Prostate gland (tissue), 2 donors: ENCODE data around the gene PDZD7. TPM values are rescaled to one million over a fixed set of nuclear protein-coding genes. Genes with fewer than 3 reads are reported as not detected.
A peak's percentile ranks its signal among the peaks of the same experiment; 100 is the strongest.

Source experiments
- DNase-seq: peaks from one replicate; pipeline ENCODE4 v3.0.0-alpha.2; 2019; ENCODE audit warnings: low spot score
- H3K27ac ChIP-seq, 2 donors: fragments of 200-600 bp; sonication (generic); 2 replicates each; pipeline ENCODE4 v1.5.1; 2017 to 2019
- H3K27me3 ChIP-seq: fragments of 200-600 bp; sonication (generic); replicated peaks from 2 replicates; pipeline ENCODE4 v1.5.1; 2019; ENCODE audit not compliant: insufficient read depth
- H3K36me3 ChIP-seq, 2 donors: fragments of 200-600 bp; sonication (generic); 1 replicate in 1 of 2; 2 replicates in 1 of 2; pipeline versions ENCODE4 v1.5.1 to v1.8.1; 2017 to 2019
- H3K4me1 ChIP-seq: fragments of 200-600 bp; sonication (generic); replicated peaks from 2 replicates; pipeline ENCODE4 v1.5.1; 2019
- H3K4me3 ChIP-seq, 2 donors: fragments of 200-600 bp; sonication (generic); 2 replicates each; pipeline ENCODE4 v1.5.1; 2017 to 2019
- H3K9me3 ChIP-seq: fragments of 200-600 bp; sonication (generic); 2 replicates; pipeline ENCODE4 v1.5.1; 2017
- POLR2A ChIP-seq: fragments of 450-650 bp; IDR thresholded peaks from one replicate; pipeline ENCODE4 v1.6.1; 2016; ENCODE audit warnings: antibody characterized with exemption, mild to moderate bottlenecking
- POLR2AphosphoS5 ChIP-seq: sonication (generic); formaldehyde crosslinking; IDR thresholded peaks from one replicate; pipeline ENCODE4 v1.6.1; 2017; ENCODE audit warnings: antibody characterized with exemption
- WGBS: methylation state at CpG from one replicate; pipeline ENCODE4 v1.1.5; 2018; 5-methylcytosine and 5-hydroxymethylcytosine counted together
- intact Hi-C: fragments of 100-400 bp; cut with DNase I; formaldehyde crosslinking; loops from one replicate; pipeline ENCODE4 v1.14.2; 2022
- total RNA-seq, 2 donors: library from RNA; depleted of rRNA; stranded (reverse); fragments of >200 nt; gene quantifications; one replicate each; pipeline ENCODE4 v1.1.0, GENCODE V29; 2016
- TF ChIP-seq, protein P1 (sequence below), 4 experiments: fragments of 200-600 bp in 2 of 4; fragments of 450-650 bp in 2 of 4; sonication (generic) in 2 of 4; IDR thresholded peaks; 1 replicate in 3 of 4; 2 replicates in 1 of 4; pipeline ENCODE4 v1.5.1; 2016 to 2019; ENCODE audit warnings: antibody characterized with exemption in 4 of 4, mild to moderate bottlenecking in 2 of 4, moderate library complexity in 2 of 4

The PDZD7 gene
- 1 to 10 TPM in 1 of 2 donors, under 1 TPM in 1; 0.82 to 1.5 TPM for total RNA-seq

- peak; percentile 95 for DNase-seq
- peaks cover 0 to 4% of the 10 kb centered on the region in 2 donors for H3K36me3 ChIP-seq
- H3K9me3 ChIP-seq, result no peaks in the 10 kb centered on the region
- peak within 1 kb of the TSS; percentile 70 to 75 for H3K4me3 ChIP-seq
- H3K27ac ChIP-seq, result peak within 1 kb of the TSS; percentile 97
- TF ChIP-seq POLR2A (peak; percentile 82), POLR2AphosphoS5 (peak; percentile 94)
- TF ChIP-seq, protein P1, sequence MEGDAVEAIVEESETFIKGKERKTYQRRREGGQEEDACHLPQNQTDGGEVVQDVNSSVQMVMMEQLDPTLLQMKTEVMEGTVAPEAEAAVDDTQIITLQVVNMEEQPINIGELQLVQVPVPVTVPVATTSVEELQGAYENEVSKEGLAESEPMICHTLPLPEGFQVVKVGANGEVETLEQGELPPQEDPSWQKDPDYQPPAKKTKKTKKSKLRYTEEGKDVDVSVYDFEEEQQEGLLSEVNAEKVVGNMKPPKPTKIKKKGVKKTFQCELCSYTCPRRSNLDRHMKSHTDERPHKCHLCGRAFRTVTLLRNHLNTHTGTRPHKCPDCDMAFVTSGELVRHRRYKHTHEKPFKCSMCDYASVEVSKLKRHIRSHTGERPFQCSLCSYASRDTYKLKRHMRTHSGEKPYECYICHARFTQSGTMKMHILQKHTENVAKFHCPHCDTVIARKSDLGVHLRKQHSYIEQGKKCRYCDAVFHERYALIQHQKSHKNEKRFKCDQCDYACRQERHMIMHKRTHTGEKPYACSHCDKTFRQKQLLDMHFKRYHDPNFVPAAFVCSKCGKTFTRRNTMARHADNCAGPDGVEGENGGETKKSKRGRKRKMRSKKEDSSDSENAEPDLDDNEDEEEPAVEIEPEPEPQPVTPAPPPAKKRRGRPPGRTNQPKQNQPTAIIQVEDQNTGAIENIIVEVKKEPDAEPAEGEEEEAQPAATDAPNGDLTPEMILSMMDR (IDR thresholded peaks at IDR 0.05), result peak in 1 of 4 experiments; percentile 32
- peaks cover 16% of the 10 kb centered on the region for H3K4me1 ChIP-seq
- 1% methylated on average over 32 of the region's 38 CpGs for WGBS
- intact Hi-C loops, result loop anchor here (5.0 kb wide), 1 partner anchor 36 kb away; no protein-coding TSS in a partner anchor
- no peaks in the 10 kb centered on the region for H3K27me3 ChIP-seq
Measured at GRCh38 chr10:101031128-101031795, at the start of gene PDZD7, which contains the start of gene SFXN3. TSS of gene PDZD7 (minus strand) at chr10:101031129. CDS start at chr10:101030219, 910 bp downstream. TSS of gene SFXN3 (plus strand) at chr10:101031234. CDS start at chr10:101034695, 3,461 bp downstream.

DNA sequence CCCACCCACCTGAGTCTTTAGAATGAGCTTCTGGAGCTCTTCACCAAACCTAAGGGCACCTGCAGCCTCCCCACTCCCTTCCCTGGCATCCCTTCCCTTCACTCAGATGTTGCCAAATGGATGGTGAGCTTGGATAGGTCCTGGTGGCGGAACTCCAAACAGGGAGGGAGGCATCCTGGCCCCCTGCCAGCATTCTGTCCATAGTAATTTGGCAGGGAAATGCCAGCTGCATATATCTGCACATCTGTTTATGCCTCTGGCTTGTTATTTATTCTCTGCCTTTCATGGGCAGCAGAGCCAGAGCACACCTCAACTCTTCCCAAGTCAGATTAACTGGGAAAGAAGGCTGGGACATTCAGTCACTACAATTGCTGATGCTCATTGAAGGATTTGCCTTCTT, 48.9 kb upstream of the PDZD7 start:
- intact Hi-C loops, result no loop called here
- Histone ChIP-seq H3K4me3 (no peak overlapping the region), H3K27me3 (no peaks in the 10 kb centered on the region), H3K4me1 (no peaks in the 10 kb centered on the region), H3K9me3 (no peaks in the 10 kb centered on the region), H3K27ac (no peak overlapping the region), H3K36me3 (no peaks in the 10 kb centered on the region)
- DNase-seq, result no peak
- WGBS, result 64% methylated on average over 1 of the region's 1 CpG
- TF ChIP-seq, protein P1 (IDR thresholded peaks at IDR 0.05), result no peak
- TF ChIP-seq POLR2AphosphoS5 (no peak), POLR2A (no peak)

GRCh38 chr10:101076630-101077029, 45.7 kb upstream of the PDZD7 start:
- no peaks in the 10 kb centered on the region for H3K27me3 ChIP-seq
- H3K4me3 ChIP-seq, result no peak overlapping the region
- intact Hi-C loops, result no loop called here
- H3K27ac ChIP-seq, result no peak overlapping the region
- no peaks in the 10 kb centered on the region for H3K4me1 ChIP-seq
- DNase-seq, result no peak
- no peaks in the 10 kb centered on the region for H3K36me3 ChIP-seq
- 55% methylated on average over 5 of the region's 5 CpGs for WGBS
- H3K9me3 ChIP-seq, result no peaks in the 10 kb centered on the region
- TF ChIP-seq POLR2AphosphoS5, result no peak
- TF ChIP-seq, protein P1 (IDR thresholded peaks at IDR 0.05), result no peak
- TF ChIP-seq POLR2A, result no peak

- Histone ChIP-seq H3K4me1 (no peaks in the 10 kb centered on the region), H3K36me3 (no peaks in the 10 kb centered on the region), H3K4me3 (no peak overlapping the region), H3K27ac (no peak overlapping the region), H3K27me3 (no peaks in the 10 kb centered on the region), H3K9me3 (no peaks in the 10 kb centered on the region)
- DNase-seq, result no peak
- WGBS, result 10% methylated on average over 4 of the region's 4 CpGs
- intact Hi-C loops, result no loop called here
- no peak for TF ChIP-seq POLR2AphosphoS5
- TF ChIP-seq POLR2A, result no peak
- TF ChIP-seq, protein P1 (IDR thresholded peaks at IDR 0.05), result no peak
Measured at GRCh38 chr10:101075775-101076174, 44.8 kb upstream of the PDZD7 start.

DNA sequence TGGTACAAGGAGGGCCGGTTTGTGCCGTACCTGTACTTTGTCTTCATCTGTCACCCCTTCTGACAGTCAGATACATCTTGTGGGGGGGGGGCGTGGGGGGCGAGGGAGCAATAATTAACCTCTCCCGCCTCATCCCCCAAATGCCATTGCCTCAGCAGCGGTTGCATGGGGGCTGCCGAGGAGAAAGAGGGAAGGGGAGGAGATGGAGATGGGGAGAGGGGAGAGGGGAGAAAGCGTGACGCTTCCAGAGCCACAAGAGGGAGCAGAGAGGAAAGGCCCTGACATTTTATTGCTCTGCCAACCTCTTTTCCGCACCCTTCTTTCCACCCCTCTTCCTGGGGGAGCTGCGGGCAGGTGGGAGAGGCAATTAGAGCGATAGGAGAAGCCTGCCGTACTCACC, 42.7 kb upstream of the PDZD7 start:
- no peak overlapping the region for H3K4me3 ChIP-seq
- no peaks in the 10 kb centered on the region for H3K4me1 ChIP-seq
- WGBS, result 5% methylated on average over 13 of the region's 13 CpGs
- no peaks in the 10 kb centered on the region for H3K36me3 ChIP-seq
- TF ChIP-seq, protein P1 (IDR thresholded peaks at IDR 0.05), result no peak
- no peak for TF ChIP-seq POLR2AphosphoS5
- no peak for TF ChIP-seq POLR2A
- intact Hi-C loops, result no loop called here
- no peak overlapping the region for H3K27ac ChIP-seq
- no peak for DNase-seq
- H3K27me3 ChIP-seq, result no peaks in the 10 kb centered on the region
- no peaks in the 10 kb centered on the region for H3K9me3 ChIP-seq
